SH-SY5Y (cell line): ENCODE data around the gene CFAP77.

ENCODE experiments used
- GATA2 ChIP-seq: IDR thresholded peaks from 2 replicates; pipeline ENCODE4 v1.6.1; 2011; ENCODE audit warnings: mild to moderate bottlenecking, low read depth, low read length
- GATA3 ChIP-seq: IDR thresholded peaks from 2 replicates; pipeline ENCODE4 v1.6.1; 2011; ENCODE audit warnings: low read depth, mild to moderate bottlenecking, low read length, moderate library complexity

DNA sequence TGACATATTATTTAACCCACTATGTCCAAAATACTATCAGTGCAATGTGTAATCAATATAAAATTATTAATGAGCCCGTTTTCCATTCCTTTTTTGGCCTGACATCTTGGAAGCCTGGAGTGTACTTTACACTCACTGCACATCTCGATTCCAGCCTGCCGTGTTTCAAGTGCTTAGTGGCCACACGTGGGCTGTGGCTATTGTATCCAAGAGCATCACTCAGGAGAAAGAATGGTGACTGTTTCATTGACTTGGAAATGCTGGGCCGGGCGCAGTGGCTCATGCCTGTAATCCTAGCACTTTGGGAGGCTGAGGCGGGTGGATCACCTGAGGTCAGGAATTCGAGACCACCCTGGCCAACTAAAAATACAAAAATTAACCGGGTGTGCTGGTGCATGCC lies 54.5 kb downstream of the CFAP77 start:
- TF ChIP-seq GATA3: no peak
- no peak for TF ChIP-seq GATA2
